PFSK-1 (cell line): ENCODE data around the gene FNDC3A.

Source experiments
- POLR2AphosphoS5 ChIP-seq: IDR thresholded peaks from 2 replicates; pipeline ENCODE4 v1.6.1; 2012; ENCODE audit warnings: low read depth, mild to moderate bottlenecking, control low read depth, low read length, moderate library complexity
- SIN3A ChIP-seq: IDR thresholded peaks from 2 replicates; pipeline ENCODE4 v1.6.1; 2012; ENCODE audit warnings: mild to moderate bottlenecking, low read length, moderate library complexity, borderline replicate concordance; ENCODE audit not compliant: insufficient read depth
- TAF1 ChIP-seq: IDR thresholded peaks from 2 replicates; pipeline ENCODE4 v1.6.1; 2012; ENCODE audit warnings: low read length, control low read depth, borderline replicate concordance; ENCODE audit not compliant: insufficient read depth
- TF ChIP-seq, protein P1 (sequence below), 2 experiments: IDR thresholded peaks; 2 replicates each; pipeline versions ENCODE4 v1.6.1 to v1.8.0; 2011 to 2012; ENCODE audit warnings: low read depth in 2 of 2, low read length in 2 of 2, control low read depth in 1 of 2, inconsistent platforms in 1 of 2, mild to moderate bottlenecking in 1 of 2, moderate library complexity in 1 of 2; ENCODE audit not compliant: insufficient read depth in 1 of 2

- peak; percentile 82 for TF ChIP-seq POLR2AphosphoS5
- peak; percentile 22; the same call in 1 of the 2 replicates for TF ChIP-seq TAF1
- TF ChIP-seq, protein P1, sequence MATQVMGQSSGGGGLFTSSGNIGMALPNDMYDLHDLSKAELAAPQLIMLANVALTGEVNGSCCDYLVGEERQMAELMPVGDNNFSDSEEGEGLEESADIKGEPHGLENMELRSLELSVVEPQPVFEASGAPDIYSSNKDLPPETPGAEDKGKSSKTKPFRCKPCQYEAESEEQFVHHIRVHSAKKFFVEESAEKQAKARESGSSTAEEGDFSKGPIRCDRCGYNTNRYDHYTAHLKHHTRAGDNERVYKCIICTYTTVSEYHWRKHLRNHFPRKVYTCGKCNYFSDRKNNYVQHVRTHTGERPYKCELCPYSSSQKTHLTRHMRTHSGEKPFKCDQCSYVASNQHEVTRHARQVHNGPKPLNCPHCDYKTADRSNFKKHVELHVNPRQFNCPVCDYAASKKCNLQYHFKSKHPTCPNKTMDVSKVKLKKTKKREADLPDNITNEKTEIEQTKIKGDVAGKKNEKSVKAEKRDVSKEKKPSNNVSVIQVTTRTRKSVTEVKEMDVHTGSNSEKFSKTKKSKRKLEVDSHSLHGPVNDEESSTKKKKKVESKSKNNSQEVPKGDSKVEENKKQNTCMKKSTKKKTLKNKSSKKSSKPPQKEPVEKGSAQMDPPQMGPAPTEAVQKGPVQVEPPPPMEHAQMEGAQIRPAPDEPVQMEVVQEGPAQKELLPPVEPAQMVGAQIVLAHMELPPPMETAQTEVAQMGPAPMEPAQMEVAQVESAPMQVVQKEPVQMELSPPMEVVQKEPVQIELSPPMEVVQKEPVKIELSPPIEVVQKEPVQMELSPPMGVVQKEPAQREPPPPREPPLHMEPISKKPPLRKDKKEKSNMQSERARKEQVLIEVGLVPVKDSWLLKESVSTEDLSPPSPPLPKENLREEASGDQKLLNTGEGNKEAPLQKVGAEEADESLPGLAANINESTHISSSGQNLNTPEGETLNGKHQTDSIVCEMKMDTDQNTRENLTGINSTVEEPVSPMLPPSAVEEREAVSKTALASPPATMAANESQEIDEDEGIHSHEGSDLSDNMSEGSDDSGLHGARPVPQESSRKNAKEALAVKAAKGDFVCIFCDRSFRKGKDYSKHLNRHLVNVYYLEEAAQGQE (IDR thresholded peaks at IDR 0.05; ENCODE audit: insufficient read depth in 1 of 2, low read depth in 2 of 2, low read length in 2 of 2), result no peak
- peak; percentile 77; the same call in 1 of the 2 replicates for TF ChIP-seq SIN3A
Observed at GRCh38 chr13:49247643-49248621, 272.2 kb downstream of the FNDC3A start, which contains the start of gene CDADC1.
